Epithelial cell of esophagus (primary cell): ENCODE measurements around the gene THUMPD2.

Experiments used
- DNase-seq: peaks from one replicate; pipeline ENCODE4 v3.0.0; 2010; ENCODE audit warnings: low read depth
- H3K4me3 ChIP-seq: 2 replicates; pipeline ENCODE4 v1.5.1; 2011; ENCODE audit warnings: mild to moderate bottlenecking, low read length, control low read depth
- CTCF ChIP-seq: IDR thresholded peaks from 2 replicates; pipeline ENCODE4 v1.5.1; 2011; ENCODE audit warnings: low read depth, mild to moderate bottlenecking, low read length, control low read depth, inconsistent platforms; ENCODE audit not compliant: insufficient read depth; ENCODE audit errors: missing control alignments

Gene THUMPD2

DNA sequence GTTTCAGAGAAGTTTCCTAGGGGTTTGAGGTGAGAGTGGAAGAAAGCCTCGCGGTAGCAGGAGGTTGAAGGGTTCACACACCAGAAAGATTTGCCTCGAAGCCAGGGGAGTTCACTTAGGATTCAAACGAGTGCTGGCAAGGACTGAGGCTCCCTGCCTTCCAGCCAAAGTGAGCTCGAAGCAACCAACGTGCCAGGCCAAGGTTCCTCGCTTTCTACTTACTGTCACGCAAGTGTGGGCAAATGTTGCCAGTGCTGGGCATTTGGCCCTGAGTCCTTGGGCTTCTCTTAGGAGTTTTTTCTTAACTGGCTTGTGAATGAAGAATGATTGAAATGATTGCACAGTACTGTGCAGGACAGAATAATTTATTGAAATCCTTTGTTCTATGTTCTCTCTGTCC is 59.7 kb downstream of the THUMPD2 start:
- no peak for DNase-seq
- no peak for TF ChIP-seq CTCF
- H3K4me3 ChIP-seq: no peak overlapping the region

DNA sequence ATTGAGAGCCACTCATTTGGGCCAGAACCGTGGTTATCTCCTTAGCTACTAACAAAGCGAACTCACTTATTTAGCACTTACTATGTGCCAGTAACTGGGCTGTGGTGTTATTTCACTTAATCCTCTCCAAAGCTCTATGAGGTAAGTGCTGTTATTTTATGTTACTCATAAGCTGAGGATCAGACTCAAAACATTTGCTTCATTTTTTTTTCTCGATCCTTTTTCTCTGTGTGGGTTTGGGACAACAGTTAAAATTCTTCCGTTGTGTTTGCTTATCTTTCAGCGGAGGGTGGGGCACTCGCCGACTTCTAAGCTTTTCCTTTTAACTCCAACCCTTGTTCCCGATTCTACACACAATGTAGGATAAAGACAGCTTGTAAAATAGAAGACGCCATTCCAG is 60.6 kb downstream of the THUMPD2 start:
- no peak for DNase-seq
- TF ChIP-seq CTCF: no peak
- no peak overlapping the region for H3K4me3 ChIP-seq

- no peak for DNase-seq
- no peak for TF ChIP-seq CTCF
These were observed 62.0 kb downstream of the THUMPD2 start for GRCh38 chr2:39717067-39717466.

GRCh38 chr2:39715822-39716221 is 63.2 kb downstream of the THUMPD2 start:
- TF ChIP-seq CTCF: no peak
- H3K4me3 ChIP-seq: no peak overlapping the region
- DNase-seq: no peak

More at GRCh38 chr2:39717067-39717466, 62.0 kb downstream of the THUMPD2 start:
- no peak overlapping the region for H3K4me3 ChIP-seq

- no peak for TF ChIP-seq CTCF
- no peak for DNase-seq
- no peak overlapping the region for H3K4me3 ChIP-seq
These were observed 64.0 kb downstream of the THUMPD2 start for GRCh38 chr2:39715095-39715494.

DNA sequence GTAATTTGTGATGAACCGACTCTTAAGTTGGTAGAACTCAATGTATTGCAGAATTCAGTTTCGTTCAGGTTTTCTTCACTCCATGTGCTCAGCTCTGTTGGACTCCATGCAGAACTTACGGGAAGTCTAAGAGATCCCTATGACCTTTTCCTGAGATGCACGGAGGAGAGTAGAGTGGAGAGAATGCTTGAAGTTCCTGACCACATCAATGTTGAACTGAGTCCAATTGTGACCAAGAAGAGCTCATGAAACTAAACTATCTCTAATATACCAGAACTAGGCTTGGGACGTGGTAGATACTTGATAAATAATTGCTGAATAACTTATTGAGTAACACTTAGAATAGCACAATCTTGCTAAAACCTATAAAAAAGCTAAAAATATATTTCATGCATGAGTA is 66.1 kb downstream of the THUMPD2 start:
- H3K4me3 ChIP-seq: no peak overlapping the region
- TF ChIP-seq CTCF: no peak
- DNase-seq: no peak

- no peak for TF ChIP-seq CTCF
- H3K4me3 ChIP-seq: no peak overlapping the region
- DNase-seq: no peak
These were observed 68.3 kb downstream of the THUMPD2 start for GRCh38 chr2:39710807-39711206.
